HG03196 (cell line): Measurements from ENCODE around the gene SLC9A9.

Experiments used
- ATAC-seq: cut with Tn5 transposase; IDR thresholded peaks from one replicate; pipeline ENCODE4 v1.9.1; 2021; ENCODE audit not compliant: unreplicated experiment

The SLC9A9 gene

DNA sequence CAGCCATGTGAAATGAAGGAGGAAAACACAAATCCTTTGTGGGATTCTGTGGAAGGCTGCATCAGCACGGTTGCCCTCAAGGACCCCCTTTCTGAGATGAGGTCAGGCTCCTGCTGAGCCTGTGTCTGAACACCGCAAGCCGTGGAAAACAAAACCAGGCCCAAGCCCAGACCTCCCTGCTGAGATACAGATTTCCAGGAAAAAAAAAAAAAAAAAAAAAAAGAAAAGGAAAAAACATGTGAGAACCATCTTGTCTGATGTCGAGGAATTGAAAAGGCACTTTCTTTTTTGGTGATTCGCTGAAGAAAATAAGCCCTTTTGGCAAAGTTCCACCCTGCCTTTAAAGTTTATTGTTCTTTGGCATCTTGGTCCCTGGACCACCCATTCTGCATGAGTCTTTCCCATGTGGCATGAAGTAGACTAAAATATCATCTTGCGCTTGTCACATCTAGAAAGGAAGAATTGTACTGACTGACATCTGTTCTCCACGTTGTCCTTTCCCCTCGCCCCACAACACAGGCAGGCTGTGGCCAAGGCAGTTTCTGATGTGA lies 611.1 kb downstream of the SLC9A9 start:
- no peak for ATAC-seq

GRCh38 chr3:143236226-143236964 lies 611.9 kb downstream of the SLC9A9 start:
- ATAC-seq = no peak

DNA sequence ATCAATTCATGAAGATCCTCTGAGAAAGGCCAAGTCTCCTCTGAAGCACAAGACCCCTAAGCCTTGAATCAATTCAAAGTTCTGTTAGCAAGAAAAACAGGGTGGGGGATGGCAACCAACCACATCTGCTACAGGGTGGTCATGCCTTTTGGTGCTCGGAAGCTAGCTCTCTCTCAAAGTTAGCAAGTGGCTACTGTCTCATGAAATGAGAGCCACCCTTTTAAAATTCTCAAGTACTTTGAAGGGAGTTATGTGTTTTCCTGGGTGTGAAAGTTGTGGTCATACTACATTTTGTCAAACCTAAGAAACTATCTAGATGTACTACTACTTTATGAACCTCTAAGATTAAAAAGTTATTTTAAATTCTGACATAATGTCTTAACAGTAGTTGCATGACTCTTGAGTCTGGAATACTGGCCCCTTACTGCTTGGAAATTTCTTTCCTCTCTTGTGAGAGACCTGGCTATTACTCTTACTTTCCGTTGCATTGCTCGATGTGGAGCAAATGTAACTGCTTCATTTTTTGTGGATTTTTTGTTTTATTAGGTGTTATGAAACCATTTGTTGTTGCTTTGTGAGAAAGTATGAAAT lies 612.6 kb downstream of the SLC9A9 start:
- ATAC-seq = no peak

DNA sequence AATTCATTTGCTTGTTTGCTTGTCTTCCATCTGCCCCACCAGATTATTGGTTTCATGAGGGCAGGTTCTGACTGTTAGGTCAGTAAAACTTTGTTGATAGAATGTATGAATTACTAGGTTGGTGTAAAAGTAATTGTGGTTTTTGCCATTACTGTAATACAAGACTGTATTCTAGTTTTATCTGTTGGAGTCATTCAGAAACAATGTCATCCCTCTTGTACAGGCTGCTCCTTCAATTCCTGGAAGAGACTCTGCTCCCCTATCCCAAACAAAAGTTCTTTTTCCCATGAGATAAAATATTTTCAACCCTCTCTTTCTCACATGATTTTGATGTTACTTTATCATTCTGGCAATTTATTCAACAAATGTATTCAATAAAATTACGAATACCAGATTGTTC lies 613.7 kb downstream of the SLC9A9 start:
- ATAC-seq = no peak

GRCh38 chr3:143232981-143233380 lies 615.3 kb downstream of the SLC9A9 start:
- no peak for ATAC-seq

- no peak for ATAC-seq
Observed at GRCh38 chr3:143228405-143228804, 619.9 kb downstream of the SLC9A9 start.

DNA sequence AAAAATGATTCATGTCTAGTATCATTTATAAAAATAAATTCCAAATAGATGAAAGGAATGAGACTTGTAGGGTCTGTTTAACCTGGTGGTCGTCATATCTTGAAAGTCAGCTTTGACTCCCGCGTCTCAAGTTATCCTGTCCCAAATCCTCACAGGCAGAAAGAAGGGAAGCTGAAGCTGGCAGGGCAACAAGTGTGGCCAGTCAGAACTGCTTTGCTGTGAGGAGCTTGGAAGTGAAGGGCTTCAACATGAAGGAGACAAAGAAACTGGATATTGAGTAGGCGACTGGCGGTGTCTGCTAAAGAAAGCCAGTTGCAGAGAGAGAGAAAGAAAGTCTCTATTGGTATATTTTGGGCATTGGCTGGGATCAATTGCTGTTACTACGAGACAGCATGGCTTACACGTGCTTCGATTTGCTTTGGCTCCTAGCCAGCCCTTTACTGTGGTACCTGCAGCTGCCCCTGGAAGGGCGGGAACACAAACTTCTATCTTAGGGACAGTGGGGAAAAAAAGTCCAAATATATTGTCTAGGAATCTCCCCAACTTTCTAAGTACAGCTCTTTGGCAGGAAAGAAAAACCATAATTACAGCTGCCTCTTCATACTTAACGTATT lies 621.5 kb downstream of the SLC9A9 start:
- no peak for ATAC-seq

GRCh38 chr3:143224716-143225115 lies 623.6 kb downstream of the SLC9A9 start:
- no peak for ATAC-seq

DNA sequence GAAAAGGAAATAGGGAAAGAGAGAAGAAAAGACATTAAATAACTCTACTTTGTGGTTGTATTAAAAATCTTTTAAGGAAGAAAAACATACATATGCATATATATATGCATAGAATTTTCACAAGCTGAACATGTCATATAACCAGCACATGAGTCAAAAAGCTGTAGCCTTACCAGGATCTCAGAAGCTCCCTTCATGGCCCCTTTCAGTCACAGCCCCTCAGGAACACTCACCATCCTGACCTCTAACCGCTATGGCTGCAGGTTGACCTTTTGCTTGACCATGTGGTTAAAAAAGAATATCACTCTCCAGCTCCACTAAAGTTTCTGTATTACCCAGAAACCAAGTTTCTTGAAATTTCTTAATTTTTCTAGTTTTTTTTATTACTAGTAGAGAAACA lies 625.3 kb downstream of the SLC9A9 start:
- ATAC-seq = no peak

DNA sequence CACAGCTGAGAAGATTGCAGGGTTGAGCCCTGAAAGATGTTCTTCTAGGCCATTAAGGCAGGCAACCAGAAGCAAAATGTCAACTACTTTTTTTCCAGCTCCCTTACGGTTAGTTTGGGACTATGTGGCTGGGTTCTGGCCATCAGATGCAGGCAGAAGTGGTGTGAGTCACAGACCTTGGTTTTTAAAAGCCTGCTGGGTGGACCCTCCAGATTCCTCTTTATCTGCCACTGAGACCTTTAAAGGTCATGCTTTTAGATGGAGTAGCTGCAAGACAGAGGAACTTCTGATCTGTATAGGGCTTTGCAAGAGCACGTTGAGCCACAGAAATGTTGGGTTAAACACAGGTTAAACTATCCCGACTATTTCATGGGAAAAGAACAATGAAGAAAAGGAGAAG lies 625.8 kb downstream of the SLC9A9 start:
- no peak for ATAC-seq

DNA sequence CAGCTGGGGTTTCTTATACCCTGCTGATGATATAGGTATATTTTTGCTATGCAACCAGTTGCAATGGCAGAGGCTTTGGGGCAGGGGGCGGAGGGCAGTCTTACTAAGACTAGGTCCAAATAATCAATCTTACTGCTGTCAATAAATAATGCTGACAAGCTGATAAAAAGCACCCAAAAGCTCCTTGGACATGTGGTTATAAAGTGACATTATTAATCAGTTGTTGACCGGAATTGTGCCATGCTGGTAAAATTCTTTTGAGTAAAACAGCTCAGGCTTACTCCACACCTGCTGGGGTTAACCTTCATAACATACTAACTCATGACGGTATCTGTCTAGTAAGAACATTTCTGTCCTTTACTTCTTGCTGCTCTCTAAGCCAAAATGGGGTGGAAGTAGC lies 626.8 kb downstream of the SLC9A9 start:
- ATAC-seq = no peak

DNA sequence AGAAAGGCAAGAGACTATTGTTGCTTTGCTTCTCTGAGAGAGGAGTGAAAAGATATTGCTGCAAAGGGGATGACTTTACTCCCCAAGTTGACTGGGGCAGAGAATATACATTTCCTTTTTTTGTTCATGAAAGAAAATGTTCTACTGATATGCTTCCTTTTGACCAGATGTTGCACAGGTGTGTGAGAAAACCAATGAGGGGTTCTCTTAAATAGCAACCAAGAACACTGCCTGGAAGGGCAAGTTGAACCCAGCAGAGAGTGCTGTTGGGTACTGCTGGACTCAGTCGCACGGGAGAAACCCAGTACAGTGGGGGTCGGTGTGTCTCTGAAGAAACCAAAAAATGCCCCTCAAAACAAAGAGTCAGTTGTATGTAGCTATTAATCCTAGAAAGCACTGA lies 627.5 kb downstream of the SLC9A9 start:
- ATAC-seq = no peak

DNA sequence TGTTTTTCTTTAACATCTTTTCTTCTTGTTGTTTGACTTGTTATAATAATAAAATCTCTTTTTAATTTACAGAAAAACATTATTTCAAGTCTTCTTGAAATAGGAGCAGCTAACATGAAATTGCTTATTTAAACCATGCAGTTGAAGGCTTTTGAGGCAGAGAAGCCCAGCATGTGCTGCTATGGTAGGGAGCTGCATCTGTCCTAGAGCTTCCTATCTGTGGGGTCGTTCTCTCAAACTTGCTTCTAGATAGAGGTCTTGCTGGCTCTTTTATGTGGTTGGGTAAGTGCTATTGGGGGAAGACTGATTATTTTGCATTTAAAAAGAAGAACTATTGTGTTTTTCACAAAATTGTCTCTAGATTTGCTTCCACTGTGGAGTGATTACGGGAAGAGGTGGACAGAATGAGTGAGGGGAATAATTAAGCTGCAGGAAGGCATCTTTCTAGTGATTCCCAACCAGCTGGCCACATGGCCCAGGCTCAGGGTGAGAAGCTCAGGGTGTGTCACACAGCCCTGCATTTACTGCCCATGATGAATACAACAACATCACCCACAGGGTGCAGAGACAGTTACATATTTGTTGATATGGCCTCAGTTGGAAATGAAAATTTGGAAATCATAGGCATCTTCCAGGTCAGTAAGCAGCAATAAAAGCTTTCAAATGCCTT lies 630.0 kb downstream of the SLC9A9 start:
- no peak for ATAC-seq

- ATAC-seq = no peak
Observed at GRCh38 chr3:143217283-143217682, 631.0 kb downstream of the SLC9A9 start.

DNA sequence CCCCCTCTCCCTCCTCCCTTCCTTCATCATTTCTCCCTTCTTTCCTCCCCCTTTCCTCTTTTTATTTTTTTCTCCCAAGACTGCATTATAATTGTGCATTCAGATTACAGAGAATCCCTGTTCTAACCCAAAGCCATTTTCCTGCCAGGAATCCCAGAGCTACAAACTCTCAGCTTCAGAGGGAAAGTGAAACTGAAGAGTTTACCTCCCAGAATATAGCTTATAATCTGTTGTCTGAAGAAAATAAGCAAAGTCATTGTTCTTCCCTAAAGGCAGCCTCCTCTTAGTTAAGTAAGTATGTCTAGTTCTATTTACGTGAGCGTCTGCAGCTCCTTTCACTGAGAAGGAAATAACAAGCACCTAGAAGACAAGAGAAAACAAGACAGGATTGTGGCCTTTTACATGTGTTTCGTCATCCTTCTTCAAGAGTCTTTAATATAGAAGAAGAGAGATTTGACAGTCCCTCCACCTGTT lies 631.5 kb downstream of the SLC9A9 start:
- no peak for ATAC-seq
